Large intestine (tissue), 3 donors: ENCODE results near the gene CARMIL3. TPM values are rescaled to one million over a fixed set of nuclear protein-coding genes. Genes with fewer than 3 reads are reported as not detected.

Source experiments
- DNase-seq, 2 donors: peaks; one replicate each; pipeline versions ENCODE4 v3.0.0 to v3.0.0-alpha.2; 2013
- H3K27ac ChIP-seq: one replicate; pipeline ENCODE4 v1.5.1; 2013; ENCODE audit warnings: low read length
- H3K27me3 ChIP-seq: 2 replicates; pipeline ENCODE4 v1.6.1; 2013; ENCODE audit warnings: low read length; ENCODE audit not compliant: control insufficient read depth, insufficient read depth
- H3K36me3 ChIP-seq: 2 replicates; pipeline ENCODE4 v1.6.1; 2013; ENCODE audit warnings: low read length; ENCODE audit not compliant: control insufficient read depth, insufficient read depth
- H3K4me1 ChIP-seq: one replicate; pipeline ENCODE4 v1.6.1; 2013; ENCODE audit warnings: low read length; ENCODE audit not compliant: control insufficient read depth, insufficient read depth
- H3K4me3 ChIP-seq: one replicate; pipeline ENCODE4 v1.5.1; 2013; ENCODE audit warnings: low read length
- H3K9me3 ChIP-seq: one replicate; pipeline ENCODE4 v1.6.1; 2013; ENCODE audit warnings: mild to moderate bottlenecking, low read depth, low read length, moderate library complexity; ENCODE audit not compliant: control insufficient read depth
- WGBS: methylation state at CpG from one replicate; pipeline ENCODE4 v1.1.5; 2013; ENCODE audit warnings: low lambda C conversion rate; ENCODE audit not compliant: insufficient coverage; 5-methylcytosine and 5-hydroxymethylcytosine counted together
- polyA plus RNA-seq: library from polyadenylated mRNA; unstranded; fragments of 120-200 nt; gene quantifications from one replicate; pipeline ENCODE4 v1.2.1, GENCODE V29; 2013

Gene CARMIL3
- polyA plus RNA-seq, 1 donor = 2.4 TPM

GRCh38 chr14:24055971-24056799 lies 4.4 kb downstream of the CARMIL3 start:
- H3K36me3 ChIP-seq = no peaks in the 10 kb centered on the region
- H3K4me1 ChIP-seq = peaks cover 31% of the 10 kb centered on the region
- H3K4me3 ChIP-seq = no peak overlapping the region
- no peak for DNase-seq
- peaks cover 5% of the 10 kb centered on the region for H3K27me3 ChIP-seq
- no peaks in the 10 kb centered on the region for H3K9me3 ChIP-seq
- H3K27ac ChIP-seq = no peak overlapping the region
- no CpG with 5 or more reads among the region's 10 CpGs for WGBS

GRCh38 chr14:24056800-24057184 lies 5.0 kb downstream of the CARMIL3 start:
- Histone ChIP-seq H3K9me3 (no peaks in the 10 kb centered on the region), H3K4me1 (peaks cover 34% of the 10 kb centered on the region), H3K27ac (no peak overlapping the region), H3K36me3 (no peaks in the 10 kb centered on the region), H3K4me3 (no peak overlapping the region), H3K27me3 (peaks cover 5% of the 10 kb centered on the region)
- WGBS = no CpG with 5 or more reads among the region's 8 CpGs
- DNase-seq = no peak

- no peak for DNase-seq
- H3K27ac ChIP-seq = no peak overlapping the region
- peaks cover 5% of the 10 kb centered on the region for H3K27me3 ChIP-seq
- WGBS = no CpG with 5 or more reads among the region's 2 CpGs
- no peaks in the 10 kb centered on the region for H3K9me3 ChIP-seq
- H3K4me3 ChIP-seq = no peak overlapping the region
- H3K36me3 ChIP-seq = no peaks in the 10 kb centered on the region
- peaks cover 38% of the 10 kb centered on the region for H3K4me1 ChIP-seq
These were observed 5.5 kb downstream of the CARMIL3 start for GRCh38 chr14:24057271-24057670.

- no peaks in the 10 kb centered on the region for H3K36me3 ChIP-seq
- WGBS = no CpG with 5 or more reads among the region's 14 CpGs
These were observed 6.1 kb downstream of the CARMIL3 start for GRCh38 chr14:24057867-24058259.

GRCh38 chr14:24058260-24058950 lies 6.6 kb downstream of the CARMIL3 start:
- WGBS = no CpG with 5 or more reads among the region's 7 CpGs
- Histone ChIP-seq H3K9me3 (no peaks in the 10 kb centered on the region), H3K36me3 (no peaks in the 10 kb centered on the region), H3K27me3 (no peaks in the 10 kb centered on the region), H3K4me3 (no peak overlapping the region), H3K27ac (no peak overlapping the region), H3K4me1 (peaks cover 41% of the 10 kb centered on the region)
- DNase-seq = peak; percentile 68 to 78

More at GRCh38 chr14:24057867-24058259, 6.1 kb downstream of the CARMIL3 start:
- H3K4me3 ChIP-seq = no peak overlapping the region
- no peak for DNase-seq
- H3K27ac ChIP-seq = no peak overlapping the region
- H3K9me3 ChIP-seq = no peaks in the 10 kb centered on the region
- H3K4me1 ChIP-seq = peaks cover 38% of the 10 kb centered on the region
- peaks cover 3% of the 10 kb centered on the region for H3K27me3 ChIP-seq

- no CpG with 5 or more reads among the region's 10 CpGs for WGBS
- H3K27me3 ChIP-seq = no peaks in the 10 kb centered on the region
These were observed 7.2 kb downstream of the CARMIL3 start for GRCh38 chr14:24058951-24059475.

GRCh38 chr14:24059841-24060388 lies 8.1 kb downstream of the CARMIL3 start:
- no peak for DNase-seq
- no peaks in the 10 kb centered on the region for H3K27me3 ChIP-seq
- no CpG with 5 or more reads among the region's 16 CpGs for WGBS
- H3K9me3 ChIP-seq = no peaks in the 10 kb centered on the region
- H3K27ac ChIP-seq = no peak overlapping the region
- peaks cover 43% of the 10 kb centered on the region for H3K4me1 ChIP-seq
- no peaks in the 10 kb centered on the region for H3K36me3 ChIP-seq
- H3K4me3 ChIP-seq = no peak overlapping the region

More at GRCh38 chr14:24058951-24059475, 7.2 kb downstream of the CARMIL3 start:
- no peak for DNase-seq
- Histone ChIP-seq H3K36me3 (no peaks in the 10 kb centered on the region), H3K9me3 (no peaks in the 10 kb centered on the region), H3K27ac (no peak overlapping the region), H3K4me1 (peaks cover 43% of the 10 kb centered on the region), H3K4me3 (no peak overlapping the region)

GRCh38 chr14:24060443-24060842 lies 8.6 kb downstream of the CARMIL3 start:
- Histone ChIP-seq H3K9me3 (no peaks in the 10 kb centered on the region), H3K36me3 (no peaks in the 10 kb centered on the region), H3K4me1 (peaks cover 47% of the 10 kb centered on the region), H3K27me3 (no peaks in the 10 kb centered on the region), H3K4me3 (no peak overlapping the region), H3K27ac (peak overlapping the region; percentile 81)
- no CpG with 5 or more reads among the region's 10 CpGs for WGBS
- DNase-seq = no peak

- H3K9me3 ChIP-seq = no peaks in the 10 kb centered on the region
- H3K27me3 ChIP-seq = no peaks in the 10 kb centered on the region
- H3K4me1 ChIP-seq = peaks cover 53% of the 10 kb centered on the region
- DNase-seq = peak; percentile 62 to 81
- no CpG with 5 or more reads among the region's 7 CpGs for WGBS
- peak overlapping the region; percentile 81 for H3K27ac ChIP-seq
- H3K4me3 ChIP-seq = no peak overlapping the region
- no peaks in the 10 kb centered on the region for H3K36me3 ChIP-seq
These were observed 9.4 kb downstream of the CARMIL3 start for GRCh38 chr14:24060984-24061913.
